H1 (cell line): Measurements from ENCODE around the gene TAP2. TPM values are rescaled to one million over a fixed set of nuclear protein-coding genes. Genes with fewer than 3 reads are reported as not detected.

Source experiments
- CREB1 ChIP-seq: IDR thresholded peaks from 2 replicates; pipeline ENCODE4 v1.6.1; 2012; ENCODE audit warnings: inconsistent platforms
- KDM5A ChIP-seq: fragments of 200-600 bp; IDR thresholded peaks from 2 replicates; pipeline ENCODE4 v1.7.1; 2012; ENCODE audit warnings: mild to moderate bottlenecking, low read length, inconsistent platforms, mixed read lengths
- polyA plus RNA-seq, 7 experiments: library from polyadenylated mRNA; depleted of rRNA in 3 of 7; stranded (reverse) in 5 of 7; unstranded in 2 of 7; fragments of >200 nt in 5 of 7; fragments of 200-250 nt in 2 of 7; gene quantifications; 1 replicate in 5 of 7; 2 replicates in 1 of 7; 4 replicates in 1 of 7; pipeline versions ENCODE4 v1.2.1 to v1.2.3, GENCODE V29; 2011 to 2013; ENCODE audit warnings: missing spikeins in 2 of 7, mixed read lengths in 2 of 7
- total RNA-seq: library from RNA; stranded (reverse); fragmentation: NEBNext Ultra II Directional; extraction: Animal tissue kit (Norgen Biotek cat#: 25700); gene quantifications from 2 replicates; pipeline ENCODE4 v1.2.1, GENCODE V29; 2021
- TF ChIP-seq, protein P1 (sequence below): fragments of 300-600 bp; sonication (generic); IDR thresholded peaks from 2 replicates; pipeline ENCODE4 v1.7.1; 2012; ENCODE audit warnings: low read length, moderate library complexity, mild to moderate bottlenecking, inconsistent platforms; ENCODE audit not compliant: insufficient replicate concordance
- TF ChIP-seq, protein P2 (sequence below): IDR thresholded peaks from 2 replicates; pipeline ENCODE4 v1.6.1; 2011; ENCODE audit warnings: low read length, improper control_type of control experiment

Gene TAP2
- total and polyA plus RNA-seq, 2 of the 8 experiments (the other 6 are each of a cell fraction or from before 2014, with no cell fraction given): 11.3 to 27.2 TPM

DNA sequence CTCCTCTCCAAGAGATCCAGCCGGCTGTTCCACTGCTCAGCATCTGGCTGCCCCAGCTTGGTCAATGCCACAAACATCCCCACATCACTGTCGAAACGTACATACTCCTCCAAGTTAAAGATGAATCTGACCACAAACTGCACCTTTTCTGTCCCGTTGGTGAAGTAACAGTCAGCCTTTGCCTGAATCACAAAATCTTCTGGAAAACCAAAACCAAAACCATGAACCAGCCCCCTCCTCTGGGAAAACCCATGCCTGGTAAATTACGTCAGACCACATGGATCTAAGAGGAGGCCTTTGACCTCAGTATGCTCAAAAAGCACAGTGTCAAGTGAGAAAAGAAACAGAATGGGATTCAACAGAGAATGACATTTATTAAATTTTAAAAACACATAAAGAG lies 23.4 kb downstream of the TAP2 start (continued):
- TF ChIP-seq, protein P1, sequence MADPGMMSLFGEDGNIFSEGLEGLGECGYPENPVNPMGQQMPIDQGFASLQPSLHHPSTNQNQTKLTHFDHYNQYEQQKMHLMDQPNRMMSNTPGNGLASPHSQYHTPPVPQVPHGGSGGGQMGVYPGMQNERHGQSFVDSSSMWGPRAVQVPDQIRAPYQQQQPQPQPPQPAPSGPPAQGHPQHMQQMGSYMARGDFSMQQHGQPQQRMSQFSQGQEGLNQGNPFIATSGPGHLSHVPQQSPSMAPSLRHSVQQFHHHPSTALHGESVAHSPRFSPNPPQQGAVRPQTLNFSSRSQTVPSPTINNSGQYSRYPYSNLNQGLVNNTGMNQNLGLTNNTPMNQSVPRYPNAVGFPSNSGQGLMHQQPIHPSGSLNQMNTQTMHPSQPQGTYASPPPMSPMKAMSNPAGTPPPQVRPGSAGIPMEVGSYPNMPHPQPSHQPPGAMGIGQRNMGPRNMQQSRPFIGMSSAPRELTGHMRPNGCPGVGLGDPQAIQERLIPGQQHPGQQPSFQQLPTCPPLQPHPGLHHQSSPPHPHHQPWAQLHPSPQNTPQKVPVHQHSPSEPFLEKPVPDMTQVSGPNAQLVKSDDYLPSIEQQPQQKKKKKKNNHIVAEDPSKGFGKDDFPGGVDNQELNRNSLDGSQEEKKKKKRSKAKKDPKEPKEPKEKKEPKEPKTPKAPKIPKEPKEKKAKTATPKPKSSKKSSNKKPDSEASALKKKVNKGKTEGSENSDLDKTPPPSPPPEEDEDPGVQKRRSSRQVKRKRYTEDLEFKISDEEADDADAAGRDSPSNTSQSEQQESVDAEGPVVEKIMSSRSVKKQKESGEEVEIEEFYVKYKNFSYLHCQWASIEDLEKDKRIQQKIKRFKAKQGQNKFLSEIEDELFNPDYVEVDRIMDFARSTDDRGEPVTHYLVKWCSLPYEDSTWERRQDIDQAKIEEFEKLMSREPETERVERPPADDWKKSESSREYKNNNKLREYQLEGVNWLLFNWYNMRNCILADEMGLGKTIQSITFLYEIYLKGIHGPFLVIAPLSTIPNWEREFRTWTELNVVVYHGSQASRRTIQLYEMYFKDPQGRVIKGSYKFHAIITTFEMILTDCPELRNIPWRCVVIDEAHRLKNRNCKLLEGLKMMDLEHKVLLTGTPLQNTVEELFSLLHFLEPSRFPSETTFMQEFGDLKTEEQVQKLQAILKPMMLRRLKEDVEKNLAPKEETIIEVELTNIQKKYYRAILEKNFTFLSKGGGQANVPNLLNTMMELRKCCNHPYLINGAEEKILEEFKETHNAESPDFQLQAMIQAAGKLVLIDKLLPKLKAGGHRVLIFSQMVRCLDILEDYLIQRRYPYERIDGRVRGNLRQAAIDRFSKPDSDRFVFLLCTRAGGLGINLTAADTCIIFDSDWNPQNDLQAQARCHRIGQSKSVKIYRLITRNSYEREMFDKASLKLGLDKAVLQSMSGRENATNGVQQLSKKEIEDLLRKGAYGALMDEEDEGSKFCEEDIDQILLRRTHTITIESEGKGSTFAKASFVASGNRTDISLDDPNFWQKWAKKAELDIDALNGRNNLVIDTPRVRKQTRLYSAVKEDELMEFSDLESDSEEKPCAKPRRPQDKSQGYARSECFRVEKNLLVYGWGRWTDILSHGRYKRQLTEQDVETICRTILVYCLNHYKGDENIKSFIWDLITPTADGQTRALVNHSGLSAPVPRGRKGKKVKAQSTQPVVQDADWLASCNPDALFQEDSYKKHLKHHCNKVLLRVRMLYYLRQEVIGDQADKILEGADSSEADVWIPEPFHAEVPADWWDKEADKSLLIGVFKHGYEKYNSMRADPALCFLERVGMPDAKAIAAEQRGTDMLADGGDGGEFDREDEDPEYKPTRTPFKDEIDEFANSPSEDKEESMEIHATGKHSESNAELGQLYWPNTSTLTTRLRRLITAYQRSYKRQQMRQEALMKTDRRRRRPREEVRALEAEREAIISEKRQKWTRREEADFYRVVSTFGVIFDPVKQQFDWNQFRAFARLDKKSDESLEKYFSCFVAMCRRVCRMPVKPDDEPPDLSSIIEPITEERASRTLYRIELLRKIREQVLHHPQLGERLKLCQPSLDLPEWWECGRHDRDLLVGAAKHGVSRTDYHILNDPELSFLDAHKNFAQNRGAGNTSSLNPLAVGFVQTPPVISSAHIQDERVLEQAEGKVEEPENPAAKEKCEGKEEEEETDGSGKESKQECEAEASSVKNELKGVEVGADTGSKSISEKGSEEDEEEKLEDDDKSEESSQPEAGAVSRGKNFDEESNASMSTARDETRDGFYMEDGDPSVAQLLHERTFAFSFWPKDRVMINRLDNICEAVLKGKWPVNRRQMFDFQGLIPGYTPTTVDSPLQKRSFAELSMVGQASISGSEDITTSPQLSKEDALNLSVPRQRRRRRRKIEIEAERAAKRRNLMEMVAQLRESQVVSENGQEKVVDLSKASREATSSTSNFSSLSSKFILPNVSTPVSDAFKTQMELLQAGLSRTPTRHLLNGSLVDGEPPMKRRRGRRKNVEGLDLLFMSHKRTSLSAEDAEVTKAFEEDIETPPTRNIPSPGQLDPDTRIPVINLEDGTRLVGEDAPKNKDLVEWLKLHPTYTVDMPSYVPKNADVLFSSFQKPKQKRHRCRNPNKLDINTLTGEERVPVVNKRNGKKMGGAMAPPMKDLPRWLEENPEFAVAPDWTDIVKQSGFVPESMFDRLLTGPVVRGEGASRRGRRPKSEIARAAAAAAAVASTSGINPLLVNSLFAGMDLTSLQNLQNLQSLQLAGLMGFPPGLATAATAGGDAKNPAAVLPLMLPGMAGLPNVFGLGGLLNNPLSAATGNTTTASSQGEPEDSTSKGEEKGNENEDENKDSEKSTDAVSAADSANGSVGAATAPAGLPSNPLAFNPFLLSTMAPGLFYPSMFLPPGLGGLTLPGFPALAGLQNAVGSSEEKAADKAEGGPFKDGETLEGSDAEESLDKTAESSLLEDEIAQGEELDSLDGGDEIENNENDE: no peak
- TF ChIP-seq, protein P2, sequence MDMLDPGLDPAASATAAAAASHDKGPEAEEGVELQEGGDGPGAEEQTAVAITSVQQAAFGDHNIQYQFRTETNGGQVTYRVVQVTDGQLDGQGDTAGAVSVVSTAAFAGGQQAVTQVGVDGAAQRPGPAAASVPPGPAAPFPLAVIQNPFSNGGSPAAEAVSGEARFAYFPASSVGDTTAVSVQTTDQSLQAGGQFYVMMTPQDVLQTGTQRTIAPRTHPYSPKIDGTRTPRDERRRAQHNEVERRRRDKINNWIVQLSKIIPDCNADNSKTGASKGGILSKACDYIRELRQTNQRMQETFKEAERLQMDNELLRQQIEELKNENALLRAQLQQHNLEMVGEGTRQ: no peak
- no peak for TF ChIP-seq KDM5A
- no peak for TF ChIP-seq CREB1
